ENCODE measurements around the gene YTHDC2.

Gene YTHDC2

DNA sequence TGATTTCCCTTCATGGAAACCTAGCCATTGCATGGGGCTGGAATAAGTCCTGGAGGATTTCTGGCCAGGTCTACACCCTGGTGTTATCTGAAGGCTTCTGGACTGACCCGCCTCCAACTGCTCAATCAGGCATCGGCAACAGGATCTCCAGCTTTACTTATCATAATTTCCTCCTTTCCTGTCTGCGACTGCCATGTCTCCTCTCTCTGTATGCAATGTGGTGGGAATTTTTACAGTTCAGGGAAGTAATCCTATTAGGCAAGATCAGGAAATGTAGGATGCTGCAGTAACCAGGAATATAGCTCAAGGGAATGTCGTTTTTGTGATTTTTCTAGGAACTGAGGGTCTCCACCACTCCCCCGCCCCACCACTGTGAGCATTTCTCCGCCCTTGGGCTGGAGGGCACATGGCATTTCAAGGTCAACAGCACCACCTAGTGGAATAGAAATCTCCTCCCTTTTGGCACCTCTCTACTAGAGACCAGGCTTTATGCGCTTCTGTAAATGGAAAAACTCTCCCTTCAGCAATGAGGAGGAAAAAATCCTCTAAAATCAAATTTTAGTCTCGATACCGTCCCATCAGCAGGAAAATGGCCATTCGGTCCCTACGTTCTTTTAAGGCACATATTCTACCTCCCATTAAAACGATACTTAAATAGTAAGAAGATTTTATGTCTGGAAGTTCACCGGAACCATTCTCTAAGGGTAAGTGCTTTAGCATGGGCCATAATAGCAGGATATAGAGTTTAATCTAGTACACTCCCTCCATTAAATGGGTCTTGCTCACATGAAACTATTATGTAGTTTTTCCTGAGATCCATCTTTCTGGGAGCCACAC, 93.0 kb downstream of the YTHDC2 start:
- DNase-seq: no peak

DNA sequence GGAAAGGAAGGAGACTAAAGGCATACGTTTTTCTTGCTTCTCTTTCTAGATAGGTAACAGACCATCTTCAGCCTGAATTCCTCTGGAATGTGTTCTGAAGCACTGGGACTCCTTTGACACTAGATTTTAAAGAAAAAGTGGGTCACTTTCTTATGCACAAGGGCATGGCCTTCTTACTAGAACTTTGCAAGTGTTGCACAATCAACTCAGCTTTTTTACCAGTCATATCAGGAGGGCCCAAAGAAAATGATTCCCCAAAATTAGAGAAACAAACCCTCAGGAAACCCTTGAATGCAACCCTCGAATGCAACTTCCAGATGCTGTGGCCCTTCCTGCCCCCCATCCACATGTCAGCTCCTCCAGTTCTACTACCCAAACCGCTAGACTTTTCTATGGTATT, 93.9 kb downstream of the YTHDC2 start:
- DNase-seq: no peak

DNA sequence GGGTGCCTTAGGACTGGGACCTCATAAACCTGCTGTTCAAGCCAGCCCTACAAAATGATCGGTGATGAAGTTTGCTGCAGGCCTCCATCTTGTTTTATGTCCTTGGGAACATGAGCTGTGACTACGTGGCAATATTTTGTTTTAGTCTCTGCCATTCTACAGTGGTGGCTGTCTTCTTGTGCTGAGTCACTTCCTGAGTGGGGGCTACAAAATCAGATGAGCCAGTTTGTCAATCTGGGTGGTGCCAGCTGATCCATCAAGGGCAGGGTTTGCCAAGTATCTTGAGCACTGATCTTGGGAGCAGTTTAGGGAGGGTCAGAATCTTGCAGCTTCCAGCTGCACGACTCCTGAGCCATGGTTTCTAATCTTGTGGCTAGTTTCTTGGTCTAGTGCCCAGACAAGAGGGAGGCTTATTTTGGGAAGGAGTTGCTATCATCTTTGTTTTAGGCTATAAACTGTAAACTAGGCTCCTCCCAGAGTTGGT, 94.7 kb downstream of the YTHDC2 start:
- DNase-seq: no peak

DNA sequence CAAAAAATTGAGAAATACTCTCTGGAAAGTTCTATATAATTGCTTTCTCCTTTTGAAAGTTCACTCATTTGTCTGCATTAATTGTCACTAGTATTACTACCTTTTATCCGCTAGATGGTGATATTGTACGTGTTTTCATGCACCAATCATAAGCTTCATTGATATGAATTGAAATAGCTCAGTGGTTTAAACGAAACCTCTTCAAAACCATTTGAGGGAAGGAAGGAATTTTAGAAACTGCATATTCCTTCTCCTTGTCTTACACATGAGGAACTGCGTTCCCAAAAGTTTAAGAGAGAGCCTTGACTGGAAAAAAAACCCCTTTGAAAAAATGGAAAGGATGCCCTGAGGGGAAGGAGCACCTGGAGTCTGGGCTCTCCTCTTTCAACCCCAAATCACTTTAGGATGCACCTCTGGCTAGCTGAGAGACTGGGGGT, 98.6 kb downstream of the YTHDC2 start:
- no peak for DNase-seq

DNA sequence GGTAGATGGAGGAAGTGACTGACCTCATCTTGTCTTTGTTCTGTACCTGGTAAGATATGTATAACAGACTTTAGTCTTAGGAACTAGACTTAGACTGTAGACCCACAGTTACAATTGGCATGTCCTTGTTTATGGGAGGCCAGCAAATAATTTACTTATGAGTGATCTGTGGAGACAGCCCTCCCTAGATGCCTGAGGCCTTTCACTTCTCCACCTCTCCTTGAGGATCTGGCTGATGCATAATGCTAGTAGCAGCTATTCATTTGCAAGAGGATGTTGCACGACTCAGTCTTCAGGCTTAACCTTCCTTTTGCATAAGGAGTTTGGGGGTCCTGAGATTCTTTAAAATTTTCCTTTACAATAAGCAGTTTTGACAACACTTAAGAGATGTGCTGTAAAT, 100.7 kb downstream of the YTHDC2 start:
- no peak for DNase-seq

DNA sequence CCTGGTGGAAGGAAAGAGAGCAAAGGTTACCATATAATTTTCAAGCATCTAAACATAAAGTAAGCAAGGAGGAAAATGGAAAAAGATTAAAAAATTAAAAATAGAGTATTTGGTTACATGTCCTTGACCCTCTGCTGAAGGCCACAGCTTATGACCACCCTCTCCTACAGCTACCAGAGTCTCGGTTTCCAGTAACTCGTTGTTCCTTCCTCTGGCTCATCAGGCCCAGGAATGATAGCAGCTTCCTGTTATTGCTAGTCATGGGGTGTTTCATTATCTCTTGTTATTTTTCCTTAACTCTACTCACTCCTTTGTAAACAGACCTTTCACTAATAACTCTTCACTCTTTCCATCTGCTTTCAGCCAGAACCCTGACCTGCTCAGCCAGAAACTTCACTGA, 102.2 kb downstream of the YTHDC2 start:
- no peak for DNase-seq

DNA sequence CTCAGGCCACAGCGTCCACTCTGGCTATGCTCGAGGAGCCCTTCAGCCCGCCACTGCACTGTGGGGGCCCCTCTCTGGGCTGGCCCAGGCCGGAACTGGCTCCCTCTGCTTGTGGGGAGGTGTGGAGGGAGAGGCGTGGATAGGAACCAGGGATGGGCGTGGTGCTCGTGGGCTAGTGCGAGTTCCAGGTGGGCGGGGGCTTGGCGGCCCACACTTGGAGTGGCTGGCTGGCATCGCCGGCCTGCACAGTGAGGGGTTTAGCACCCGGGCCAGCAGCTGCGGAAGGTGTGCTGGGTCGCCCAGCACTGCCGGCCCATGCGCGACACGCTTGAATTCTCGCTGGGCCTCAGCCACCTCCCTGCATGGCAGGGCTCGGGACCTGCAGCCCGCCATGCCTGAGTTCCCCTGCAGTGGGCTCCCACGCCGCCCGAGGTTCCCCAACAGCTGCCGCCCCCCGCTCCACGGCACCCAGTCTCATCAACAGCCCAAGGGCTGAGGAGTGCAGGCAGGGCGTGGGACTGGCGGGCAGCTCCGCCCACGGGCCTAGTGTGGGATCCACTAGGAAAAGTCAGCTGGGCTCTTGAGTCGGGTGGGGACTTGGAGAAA, 103.8 kb downstream of the YTHDC2 start:
- DNase-seq: no peak

DNA sequence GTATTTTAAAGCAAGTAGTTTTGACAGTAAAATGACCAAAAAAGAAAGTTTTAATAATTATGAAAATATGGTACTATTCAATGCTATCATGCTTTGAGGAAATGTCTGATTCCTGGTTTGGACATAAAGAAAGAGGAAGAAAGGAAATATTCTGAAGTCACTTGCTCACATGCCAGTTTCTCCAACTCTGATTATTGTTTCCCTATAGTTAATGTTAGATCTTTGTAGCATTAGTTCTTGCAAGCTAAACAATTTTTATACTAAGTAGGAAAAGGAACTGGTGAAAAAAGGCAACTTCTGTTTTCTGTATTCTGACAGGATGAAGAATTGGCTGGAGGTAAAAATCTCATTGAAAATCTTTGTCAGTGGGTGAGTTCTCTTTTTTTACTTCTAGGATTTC, 119.5 kb downstream of the YTHDC2 start:
- no peak for DNase-seq

DNA sequence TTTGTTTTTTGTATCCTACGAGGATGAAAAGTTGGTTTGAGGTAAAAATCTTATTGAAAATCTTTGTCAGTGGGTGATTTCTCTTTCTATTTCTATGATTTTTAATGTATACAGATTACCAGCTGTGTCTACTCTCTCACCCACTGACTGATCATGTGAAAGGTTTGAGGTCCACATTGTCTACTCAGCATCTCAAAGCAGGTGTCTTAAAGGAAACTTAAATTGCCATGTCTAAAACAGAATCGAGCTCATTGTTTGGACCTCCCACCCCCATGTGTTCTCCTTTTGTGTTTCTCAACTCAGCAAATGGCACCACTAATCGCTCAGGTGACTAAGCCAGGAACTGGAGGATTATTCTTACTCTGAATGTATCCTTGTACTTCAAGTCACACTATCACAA, 121.5 kb downstream of the YTHDC2 start:
- DNase-seq: no peak

DNA sequence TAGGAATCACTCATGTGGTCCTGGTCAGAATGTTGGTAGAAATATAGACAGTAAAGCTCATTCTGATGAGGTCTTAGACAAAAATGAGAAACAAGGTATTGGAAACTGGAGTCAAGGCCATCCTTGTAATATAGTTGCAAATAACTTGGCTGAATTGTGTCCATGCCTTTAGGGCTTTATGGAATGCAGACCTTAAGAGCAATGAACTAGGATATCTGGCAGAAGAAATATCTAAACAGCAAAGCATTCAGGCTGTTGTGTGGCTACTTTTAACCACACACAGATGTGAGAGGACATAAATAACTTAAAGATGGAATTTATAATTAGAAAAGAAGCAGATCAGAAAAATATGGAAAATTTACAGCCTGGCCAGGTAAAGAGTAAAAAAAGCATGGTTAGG, 128.2 kb downstream of the YTHDC2 start:
- no peak for DNase-seq
